Measurements from ENCODE around the gene TECPR1. TPM values are rescaled to one million over a fixed set of nuclear protein-coding genes. Genes with fewer than 3 reads are reported as not detected.

TECPR1 gene
- total and polyA plus RNA-seq, 2 donors (not counting 1 experiment from before 2014, with no cell fraction given), result 20.9 to 52.2 TPM

GRCh38 chr7:98238076-98238475, 14.0 kb downstream of the TECPR1 start:
- Histone ChIP-seq H3K36me3 (replicated peaks in 1 of 2; ENCODE audit: control extremely low read depth in 1 of 2, control insufficient read depth in 1 of 2, extremely low read depth in 1 of 2, insufficient read depth in 2 of 2, low read length in 1 of 2) (peaks cover 0 to 43% of the 10 kb centered on the region in 2 experiments), H4K20me1 (ENCODE audit: control insufficient read depth, insufficient read depth, low read length, poor library complexity, severe bottlenecking) (peaks cover 13% of the 10 kb centered on the region), H3K4me2 (replicated peaks; ENCODE audit: low read depth, low read length, poor library complexity, severe bottlenecking) (no peak overlapping the region), H3K4me1 (ENCODE audit: control insufficient read depth in 2 of 2, insufficient read depth in 2 of 2, low read length in 2 of 2) (no peaks in the 10 kb centered on the region), H3K27me3 (replicated peaks in 1 of 4; ENCODE audit: control extremely low read depth in 1 of 4, control insufficient read depth in 3 of 4, insufficient read depth in 4 of 4, low read length in 3 of 4) (no peaks in the 10 kb centered on the region), H3K4me3 (ENCODE audit: control extremely low read depth in 1 of 5, extremely low read depth in 1 of 5, insufficient read depth in 1 of 5, low read depth in 2 of 5, low read length in 4 of 5) (no peak overlapping the region), H2AFZ (ENCODE audit: insufficient read depth, low read depth, low read length, poor library complexity, severe bottlenecking) (no peak overlapping the region), H3K27ac (ENCODE audit: low read length in 2 of 2) (no peak overlapping the region), H3K9me3 (ENCODE audit: control extremely low read depth in 1 of 3, control insufficient read depth in 2 of 3, insufficient read depth in 1 of 3, low read length in 2 of 3) (no peaks in the 10 kb centered on the region), H3K9ac (ENCODE audit: low read length) (no peak overlapping the region), H3K79me2 (ENCODE audit: control insufficient read depth, insufficient read depth, low read length) (no peaks in the 10 kb centered on the region)
- no peaks in the 10 kb centered on the region for H3K9me3 Mint-ChIP-seq (ENCODE audit: insufficient read depth)
- 100% methylated on average over 4 of the region's 4 CpGs for WGBS (ENCODE audit: insufficient coverage)
- ChIA-PET CTCF (no interaction called here), POLR2A (interaction anchor here (0.6 kb wide), 1 partner anchor 228 kb away, joined by 3 read pairs; no protein-coding TSS in a partner anchor)
- H3K4me1 Mint-ChIP-seq, result no peaks in the 10 kb centered on the region
- intact Hi-C loops (cut with micrococcal nuclease), result no loop called here
- TF ChIP-seq EZH2 (IDR thresholded peaks at IDR 0.05; ENCODE audit: borderline replicate concordance, insufficient read depth, low read depth, low read length, poor library complexity, severe bottlenecking), result no peak
- TF ChIP-seq CTCF (IDR thresholded peaks at IDR 0.05), result no peak
- ATAC-seq (ENCODE audit: low read depth) (no peak), DNase-seq (no peak)
- H3K27ac Mint-ChIP-seq, result no peak overlapping the region
- H3K4me3 Mint-ChIP-seq, result no peak overlapping the region
- H3K27me3 Mint-ChIP-seq, result no peaks in the 10 kb centered on the region

GRCh38 chr7:98236355-98237185, 15.5 kb downstream of the TECPR1 start:
- WGBS (ENCODE audit: insufficient coverage), result 96% methylated on average over 25 of the region's 25 CpGs
- Histone ChIP-seq H3K4me3 (ENCODE audit: control extremely low read depth in 1 of 5, extremely low read depth in 1 of 5, insufficient read depth in 1 of 5, low read depth in 2 of 5, low read length in 4 of 5) (no peak overlapping the region), H2AFZ (ENCODE audit: insufficient read depth, low read depth, low read length, poor library complexity, severe bottlenecking) (no peak overlapping the region), H3K4me1 (ENCODE audit: control insufficient read depth in 2 of 2, insufficient read depth in 2 of 2, low read length in 2 of 2) (no peaks in the 10 kb centered on the region), H3K79me2 (ENCODE audit: control insufficient read depth, insufficient read depth, low read length) (no peaks in the 10 kb centered on the region), H3K36me3 (replicated peaks in 1 of 2; ENCODE audit: control extremely low read depth in 1 of 2, control insufficient read depth in 1 of 2, extremely low read depth in 1 of 2, insufficient read depth in 2 of 2, low read length in 1 of 2) (peaks cover 0 to 49% of the 10 kb centered on the region in 2 experiments), H4K20me1 (ENCODE audit: control insufficient read depth, insufficient read depth, low read length, poor library complexity, severe bottlenecking) (peaks cover 2% of the 10 kb centered on the region), H3K4me2 (replicated peaks; ENCODE audit: low read depth, low read length, poor library complexity, severe bottlenecking) (no peak overlapping the region), H3K9ac (ENCODE audit: low read length) (no peak overlapping the region), H3K9me3 (ENCODE audit: control extremely low read depth in 1 of 3, control insufficient read depth in 2 of 3, insufficient read depth in 1 of 3, low read length in 2 of 3) (no peaks in the 10 kb centered on the region), H3K27me3 (replicated peaks in 1 of 4; ENCODE audit: control extremely low read depth in 1 of 4, control insufficient read depth in 3 of 4, insufficient read depth in 4 of 4, low read length in 3 of 4) (no peaks in the 10 kb centered on the region), H3K27ac (ENCODE audit: low read length in 2 of 2) (no peak overlapping the region)
- ATAC-seq (ENCODE audit: low read depth) (no peak), DNase-seq (no peak)
- POLR2A ChIA-PET, result no interaction called here
- intact Hi-C loops (cut with micrococcal nuclease), result no loop called here
- no peak overlapping the region for H3K27ac Mint-ChIP-seq
- no peaks in the 10 kb centered on the region for H3K27me3 Mint-ChIP-seq
- no peaks in the 10 kb centered on the region for H3K9me3 Mint-ChIP-seq (ENCODE audit: insufficient read depth)
- no peak overlapping the region for H3K4me3 Mint-ChIP-seq
- TF ChIP-seq EZH2 (IDR thresholded peaks at IDR 0.05; ENCODE audit: borderline replicate concordance, insufficient read depth, low read depth, low read length, poor library complexity, severe bottlenecking) (no peak), CTCF (IDR thresholded peaks at IDR 0.05) (no peak)
- CTCF ChIA-PET, result no interaction called here
- no peaks in the 10 kb centered on the region for H3K4me1 Mint-ChIP-seq

All from B cell (primary cell).